AG04450 (cell line): ENCODE measurements around the gene SLC6A17. TPM values are rescaled to one million over a fixed set of nuclear protein-coding genes. Genes with fewer than 3 reads are reported as not detected.

Source experiments
- CTCF ChIA-PET: fragments of 300-600, 350-600 bp; formaldehyde crosslinking; extraction: SDS; loops from one replicate; lab custom pipeline; 2022; ENCODE audit warnings: antibody characterized with exemption, inconsistent platforms; lab: Charles Lee
- POLR2A ChIA-PET: fragments of 350-600 bp; formaldehyde crosslinking; extraction: SDS; loops from one replicate; lab custom pipeline; 2021; ENCODE audit warnings: antibody characterized with exemption, inconsistent platforms; lab: Yijun Ruan, JAX
- DNase-seq: peaks from one replicate; pipeline ENCODE4 v3.0.0-alpha.2; 2011; ENCODE audit warnings: low read depth, low spot score
- H3K27ac ChIP-seq: one replicate; pipeline ENCODE4 v1.5.1; 2012; ENCODE audit warnings: low read depth, low read length, control low read depth
- H3K27me3 ChIP-seq: one replicate; pipeline ENCODE4 v1.6.0; 2012; ENCODE audit warnings: low read length; ENCODE audit not compliant: control insufficient read depth, insufficient read depth
- H3K4me3 ChIP-seq: 2 replicates; pipeline ENCODE4 v1.5.1; 2011; ENCODE audit warnings: mild to moderate bottlenecking, low read depth, low read length, control low read depth
- H3K9me3 ChIP-seq: 2 replicates; pipeline ENCODE4 v1.5.1; 2012; ENCODE audit warnings: low read length; ENCODE audit not compliant: control insufficient read depth, insufficient read depth
- CTCF ChIP-seq: IDR thresholded peaks from 2 replicates; pipeline ENCODE4 v1.5.1; 2011; ENCODE audit warnings: low read depth, low read length, control low read depth, inconsistent platforms
- polyA plus RNA-seq: library from polyadenylated mRNA; depleted of rRNA; stranded (reverse); fragments of >200 nt; gene quantifications from 2 replicates; pipeline ENCODE4 v1.2.3, GENCODE V29; 2011

The SLC6A17 gene
- polyA plus RNA-seq, 1 experiment = 0.05 TPM

- ChIA-PET POLR2A (no interaction called here), CTCF (no interaction called here)
These were observed 39.2 kb upstream of the SLC6A17 start for GRCh38 chr1:110111081-110111480.

GRCh38 chr1:110112143-110112542, 38.2 kb upstream of the SLC6A17 start, which contains the start of gene UBL4B:
TSS of gene UBL4B (plus strand) at chr1:110112443. CDS start at chr1:110112535, 92 bp downstream.
- CTCF ChIA-PET = no interaction called here
- H3K27ac ChIP-seq = peak within 1 kb of the TSS; percentile 39
- H3K27me3 ChIP-seq = peaks cover 65% of the 10 kb centered on the region
- POLR2A ChIA-PET = interaction anchor here (0.6 kb wide), 1 partner anchor 20 kb away, joined by 8 read pairs; no protein-coding TSS in a partner anchor
- no peaks in the 10 kb centered on the region; the same call in 1 of the 2 replicates for H3K9me3 ChIP-seq
- no peak within 1 kb of the TSS for H3K4me3 ChIP-seq
- no peak for DNase-seq
- TF ChIP-seq CTCF = no peak

More at GRCh38 chr1:110111081-110111480, 39.2 kb upstream of the SLC6A17 start:
- Histone ChIP-seq H3K27me3 (peaks cover 65% of the 10 kb centered on the region), H3K27ac (no peak overlapping the region), H3K4me3 (no peak overlapping the region), H3K9me3 (no peaks in the 10 kb centered on the region; the same call in 1 of the 2 replicates)
- TF ChIP-seq CTCF = no peak
- DNase-seq = no peak

- CTCF ChIA-PET = interaction anchor here (1.4 kb wide), 1 partner anchor 84 kb away, joined by 3 read pairs; no protein-coding TSS in a partner anchor
- no peak overlapping the region for H3K4me3 ChIP-seq
These were observed 37.6 kb upstream of the SLC6A17 start for GRCh38 chr1:110112656-110113055.

DNA sequence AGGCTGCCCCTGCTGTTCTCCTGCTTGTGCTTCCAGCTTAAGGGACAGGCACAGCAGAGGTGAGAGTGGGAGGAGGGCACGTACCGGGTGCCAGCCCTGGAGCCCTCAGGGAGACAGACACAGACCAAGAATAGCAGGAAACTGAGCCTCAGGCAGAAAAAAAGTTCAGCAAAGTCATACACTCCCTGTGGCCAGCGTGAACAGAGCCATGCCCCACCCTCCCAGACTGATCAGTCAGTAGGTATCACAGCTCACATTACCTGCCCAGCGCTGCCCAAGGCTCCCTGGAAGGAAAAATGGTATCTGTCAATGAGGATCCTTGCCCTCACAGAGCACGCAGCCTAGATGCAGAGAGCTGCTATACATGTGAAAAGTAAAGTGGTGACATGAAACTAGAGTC, 36.7 kb upstream of the SLC6A17 start:
- DNase-seq = no peak
- no peak for TF ChIP-seq CTCF
- H3K27me3 ChIP-seq = peaks cover 57% of the 10 kb centered on the region
- no peaks in the 10 kb centered on the region; the same call in 1 of the 2 replicates for H3K9me3 ChIP-seq
- ChIA-PET CTCF (interaction anchor here (0.6 to 1.4 kb wide), 4 partner anchors 11 to 85 kb away, joined by 3 to 6 read pairs (median 4); no protein-coding TSS in a partner anchor), POLR2A (no interaction called here)
- no peak overlapping the region for H3K27ac ChIP-seq
- H3K4me3 ChIP-seq = no peak overlapping the region

More at GRCh38 chr1:110112656-110113055, 37.6 kb upstream of the SLC6A17 start:
- no peak for DNase-seq
- no peak for TF ChIP-seq CTCF
- POLR2A ChIA-PET = interaction anchor here (0.6 kb wide), 1 partner anchor 20 kb away, joined by 8 read pairs; no protein-coding TSS in a partner anchor
- Histone ChIP-seq H3K9me3 (no peaks in the 10 kb centered on the region; the same call in 1 of the 2 replicates), H3K27me3 (peaks cover 60% of the 10 kb centered on the region), H3K27ac (peak overlapping the region; percentile 39)

DNA sequence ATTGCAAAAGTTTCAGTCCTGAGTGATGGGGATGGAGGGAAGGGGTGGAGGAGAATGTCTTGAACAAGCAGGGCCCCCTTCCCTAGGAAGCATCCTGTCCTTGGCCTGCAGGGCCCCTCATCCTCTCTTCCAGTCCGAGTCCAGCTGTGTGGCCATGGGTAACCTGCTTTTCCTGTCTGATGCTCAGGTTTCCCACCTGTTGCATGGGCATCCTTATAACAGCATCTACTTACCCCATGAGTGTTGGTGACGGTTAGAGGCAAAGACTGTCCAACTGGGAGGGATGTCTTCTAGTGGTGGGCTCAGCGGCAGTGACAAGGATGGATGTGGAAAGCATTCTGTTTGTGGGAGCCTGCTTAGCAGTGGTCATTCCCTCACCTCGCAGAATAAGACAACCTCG, 36.1 kb upstream of the SLC6A17 start:
- POLR2A ChIA-PET = no interaction called here
- DNase-seq = no peak
- CTCF ChIA-PET = interaction anchor here (0.5 to 1.4 kb wide), 5 partner anchors 10 to 85 kb away, joined by 3 to 11 read pairs (median 4); no protein-coding TSS in a partner anchor

More for the DNA sequence above, 36.1 kb upstream of the SLC6A17 start:
- H3K27ac ChIP-seq = no peak overlapping the region
- H3K27me3 ChIP-seq = peaks cover 51% of the 10 kb centered on the region
- no peak for TF ChIP-seq CTCF
- H3K4me3 ChIP-seq = no peak overlapping the region
- no peaks in the 10 kb centered on the region; the same call in 1 of the 2 replicates for H3K9me3 ChIP-seq
